Neuron (in vitro differentiated cells): ENCODE measurements around the gene RCSD1.

Source experiments
- H2AFZ ChIP-seq: one replicate; pipeline ENCODE4 v1.6.1; 2013; ENCODE audit warnings: low read depth, mild to moderate bottlenecking, inconsistent platforms, low read length, moderate library complexity
- H3K27me3 ChIP-seq: one replicate; pipeline ENCODE4 v1.6.1; 2013; ENCODE audit warnings: low read length; ENCODE audit not compliant: insufficient read depth
- H3K36me3 ChIP-seq: one replicate; pipeline ENCODE4 v1.6.1; 2013; ENCODE audit warnings: low read length; ENCODE audit not compliant: insufficient read depth
- H3K4me1 ChIP-seq: one replicate; pipeline ENCODE4 v1.6.1; 2013; ENCODE audit warnings: low read length; ENCODE audit not compliant: insufficient read depth
- H3K4me3 ChIP-seq: 2 replicates; pipeline ENCODE4 v1.5.1; 2013; ENCODE audit warnings: mild to moderate bottlenecking, low read length, moderate library complexity
- H3K9me3 ChIP-seq: one replicate; pipeline ENCODE4 v1.6.1; 2013; ENCODE audit warnings: low read length

The RCSD1 gene

GRCh38 chr1:167654975-167655575 lies 25.0 kb downstream of the RCSD1 start:
- Histone ChIP-seq H3K9me3 (no peaks in the 10 kb centered on the region), H3K4me3 (no peak overlapping the region), H2AFZ (no peak overlapping the region), H3K4me1 (no peaks in the 10 kb centered on the region), H3K36me3 (no peaks in the 10 kb centered on the region), H3K27me3 (peaks cover 9% of the 10 kb centered on the region)

- Histone ChIP-seq H3K27me3 (peaks cover 9% of the 10 kb centered on the region), H3K36me3 (no peaks in the 10 kb centered on the region), H3K4me3 (no peak overlapping the region), H2AFZ (no peak overlapping the region), H3K4me1 (no peaks in the 10 kb centered on the region), H3K9me3 (no peaks in the 10 kb centered on the region)
These were observed 26.6 kb downstream of the RCSD1 start for GRCh38 chr1:167656657-167657056.

GRCh38 chr1:167658574-167659328 lies 28.7 kb downstream of the RCSD1 start:
- Histone ChIP-seq H3K9me3 (no peaks in the 10 kb centered on the region), H3K27me3 (peaks cover 2% of the 10 kb centered on the region), H2AFZ (no peak overlapping the region), H3K36me3 (no peaks in the 10 kb centered on the region), H3K4me1 (peaks cover 15% of the 10 kb centered on the region), H3K4me3 (no peak overlapping the region)

- Histone ChIP-seq H3K27me3 (peaks cover 2% of the 10 kb centered on the region), H3K4me1 (peaks cover 15% of the 10 kb centered on the region), H2AFZ (no peak overlapping the region), H3K9me3 (no peaks in the 10 kb centered on the region), H3K36me3 (no peaks in the 10 kb centered on the region), H3K4me3 (no peak overlapping the region)
These were observed 29.4 kb downstream of the RCSD1 start for GRCh38 chr1:167659450-167659849.

GRCh38 chr1:167659881-167660280 lies 29.8 kb downstream of the RCSD1 start:
- Histone ChIP-seq H3K36me3 (no peaks in the 10 kb centered on the region), H3K4me3 (no peak overlapping the region), H3K4me1 (peaks cover 15% of the 10 kb centered on the region), H3K9me3 (no peaks in the 10 kb centered on the region), H3K27me3 (peaks cover 2% of the 10 kb centered on the region), H2AFZ (no peak overlapping the region)

GRCh38 chr1:167661527-167662426 lies 31.7 kb downstream of the RCSD1 start:
- H3K9me3 ChIP-seq = no peaks in the 10 kb centered on the region
- H3K36me3 ChIP-seq = no peaks in the 10 kb centered on the region
- H3K4me3 ChIP-seq = no peak overlapping the region
- peaks cover 1% of the 10 kb centered on the region for H3K27me3 ChIP-seq
- peaks cover 15% of the 10 kb centered on the region for H3K4me1 ChIP-seq
- no peak overlapping the region for H2AFZ ChIP-seq

GRCh38 chr1:167663002-167663772 lies 33.2 kb downstream of the RCSD1 start:
- no peak overlapping the region for H2AFZ ChIP-seq
- H3K9me3 ChIP-seq = no peaks in the 10 kb centered on the region
- no peaks in the 10 kb centered on the region for H3K27me3 ChIP-seq
- H3K4me1 ChIP-seq = peaks cover 15% of the 10 kb centered on the region
- no peak overlapping the region for H3K4me3 ChIP-seq
- no peaks in the 10 kb centered on the region for H3K36me3 ChIP-seq

- H3K4me1 ChIP-seq = peaks cover 15% of the 10 kb centered on the region
- no peaks in the 10 kb centered on the region for H3K9me3 ChIP-seq
- peaks cover 4% of the 10 kb centered on the region for H3K27me3 ChIP-seq
- no peaks in the 10 kb centered on the region for H3K36me3 ChIP-seq
- H3K4me3 ChIP-seq = no peak overlapping the region
- H2AFZ ChIP-seq = no peak overlapping the region
These were observed 35.4 kb downstream of the RCSD1 start for GRCh38 chr1:167665469-167665868.

- no peak overlapping the region for H2AFZ ChIP-seq
- H3K36me3 ChIP-seq = no peaks in the 10 kb centered on the region
- peaks cover 4% of the 10 kb centered on the region for H3K27me3 ChIP-seq
- no peak overlapping the region for H3K4me3 ChIP-seq
- peaks cover 15% of the 10 kb centered on the region for H3K4me1 ChIP-seq
- no peaks in the 10 kb centered on the region for H3K9me3 ChIP-seq
These were observed 36.4 kb downstream of the RCSD1 start for GRCh38 chr1:167666416-167666815.

- Histone ChIP-seq H3K9me3 (no peaks in the 10 kb centered on the region), H3K27me3 (peaks cover 4% of the 10 kb centered on the region), H3K36me3 (no peaks in the 10 kb centered on the region), H3K4me3 (no peak overlapping the region), H2AFZ (no peak overlapping the region), H3K4me1 (peaks cover 9% of the 10 kb centered on the region)
These were observed 37.5 kb downstream of the RCSD1 start for GRCh38 chr1:167667536-167667935.

GRCh38 chr1:167668108-167668507 lies 38.1 kb downstream of the RCSD1 start:
- H3K27me3 ChIP-seq = peaks cover 4% of the 10 kb centered on the region
- peaks cover 3% of the 10 kb centered on the region for H3K4me1 ChIP-seq
- no peak overlapping the region for H3K4me3 ChIP-seq
- H2AFZ ChIP-seq = no peak overlapping the region
- H3K9me3 ChIP-seq = no peaks in the 10 kb centered on the region
- H3K36me3 ChIP-seq = no peaks in the 10 kb centered on the region

GRCh38 chr1:167669209-167670124 lies 39.4 kb downstream of the RCSD1 start:
- Histone ChIP-seq H3K9me3 (no peaks in the 10 kb centered on the region), H3K4me1 (no peaks in the 10 kb centered on the region), H3K27me3 (peaks cover 4% of the 10 kb centered on the region), H2AFZ (no peak overlapping the region), H3K4me3 (no peak overlapping the region), H3K36me3 (no peaks in the 10 kb centered on the region)
